DND-41 (cell line): ENCODE data around the gene HDDC3.

Source experiments
- CTCF ChIP-seq: IDR thresholded peaks from 2 replicates; pipeline ENCODE4 v1.5.1; 2012; ENCODE audit warnings: borderline replicate concordance, low read length, moderate library complexity, mild to moderate bottlenecking; ENCODE audit not compliant: poor library complexity, severe bottlenecking; ENCODE audit errors: extremely low read depth
- EZH2 ChIP-seq: IDR thresholded peaks from 3 replicates; pipeline ENCODE4 v1.6.1; 2012; ENCODE audit warnings: borderline replicate concordance, low read depth, mild to moderate bottlenecking, moderate library complexity, low read length, inconsistent platforms; ENCODE audit not compliant: severe bottlenecking

- TF ChIP-seq CTCF (peak; percentile 87), EZH2 (no peak)
Measured at GRCh38 chr15:90931828-90932659, at the start of gene HDDC3.
